ENCODE data around the gene CDSN. TPM values are rescaled to one million over a fixed set of nuclear protein-coding genes. Genes with fewer than 3 reads are reported as not detected.
A peak's percentile ranks its signal among the peaks of the same experiment; 100 is the strongest.
"Not testable (repeated sequence)": the region's sequence is repeated elsewhere in the genome, so short reads cannot be mapped to it uniquely, and the experiment has no call there.

CDSN gene
- total RNA-seq, 2 experiments from 2014 or later: not detected

GRCh38 chr6:31079656-31080261, 40.5 kb downstream of the CDSN start:
- Mint-ChIP-seq H3K27me3 (peaks cover 12% of the 10 kb centered on the region), H3K27ac (no peak overlapping the region), H3K9me3 (no peaks in the 10 kb centered on the region), H3K4me1 (peaks cover 5% of the 10 kb centered on the region), H3K4me3 (peak overlapping the region; percentile 44), H3K36me3 (no peaks in the 10 kb centered on the region)
- POLR2A ChIA-PET: interaction anchor here (0.6 to 1.9 kb wide), 3 partner anchors 15 to 316 kb away, joined by 3 to 13 read pairs (median 8); partner anchors contain the start of gene VARS2
- peak; percentile 85 for ATAC-seq (ENCODE audit: low read depth)
- DNase-seq: peak; percentile 66

GRCh38 chr6:31076611-31077010, 43.6 kb downstream of the CDSN start:
- no peak for DNase-seq
- no peaks in the 10 kb centered on the region for H3K36me3 Mint-ChIP-seq
- POLR2A ChIA-PET: no interaction called here
- peaks cover 8% of the 10 kb centered on the region for H3K27me3 Mint-ChIP-seq
- ATAC-seq (ENCODE audit: low read depth): no peak
- H3K27ac Mint-ChIP-seq: no peak overlapping the region
- peaks cover 3% of the 10 kb centered on the region for H3K4me1 Mint-ChIP-seq
- no peak overlapping the region for H3K4me3 Mint-ChIP-seq
- no peaks in the 10 kb centered on the region for H3K9me3 Mint-ChIP-seq

GRCh38 chr6:31075528-31075927, 44.7 kb downstream of the CDSN start:
- Mint-ChIP-seq H3K36me3 (no peaks in the 10 kb centered on the region), H3K4me1 (peaks cover 3% of the 10 kb centered on the region), H3K27me3 (peaks cover 2% of the 10 kb centered on the region), H3K4me3 (no peak overlapping the region), H3K27ac (no peak overlapping the region), H3K9me3 (no peaks in the 10 kb centered on the region)
- POLR2A ChIA-PET: no interaction called here
- no peak for ATAC-seq (ENCODE audit: low read depth)
- no peak for DNase-seq

GRCh38 chr6:31074401-31074800, 45.8 kb downstream of the CDSN start:
- Mint-ChIP-seq H3K4me1 (peaks cover 2% of the 10 kb centered on the region), H3K9me3 (no peaks in the 10 kb centered on the region), H3K36me3 (no peaks in the 10 kb centered on the region), H3K27ac (no peak overlapping the region), H3K4me3 (no peak overlapping the region), H3K27me3 (no peaks in the 10 kb centered on the region)
- ATAC-seq (ENCODE audit: low read depth): no peak
- no peak for DNase-seq
- POLR2A ChIA-PET: no interaction called here

- Mint-ChIP-seq H3K27me3 (no peaks in the 10 kb centered on the region), H3K36me3 (no peaks in the 10 kb centered on the region), H3K4me3 (no peak overlapping the region), H3K27ac (no peak overlapping the region), H3K4me1 (no peaks in the 10 kb centered on the region), H3K9me3 (no peaks in the 10 kb centered on the region)
- POLR2A ChIA-PET: no interaction called here
- no peak for DNase-seq
- peak; percentile 37 for ATAC-seq (ENCODE audit: low read depth)
Measured at GRCh38 chr6:31070711-31071197, 49.5 kb downstream of the CDSN start.

- no peaks in the 10 kb centered on the region for H3K9me3 Mint-ChIP-seq
- POLR2A ChIA-PET: no interaction called here
- H3K4me1 Mint-ChIP-seq: no peaks in the 10 kb centered on the region
- no peaks in the 10 kb centered on the region for H3K36me3 Mint-ChIP-seq
- ATAC-seq (ENCODE audit: low read depth): peak; percentile 92
- no peak overlapping the region for H3K4me3 Mint-ChIP-seq
- peak; percentile 76 for DNase-seq
- H3K27ac Mint-ChIP-seq: no peak overlapping the region
- H3K27me3 Mint-ChIP-seq: no peaks in the 10 kb centered on the region
Measured at GRCh38 chr6:31068669-31069340, 51.4 kb downstream of the CDSN start.

- H3K27ac Mint-ChIP-seq; POLR2A ChIA-PET; ATAC-seq (ENCODE audit: low read depth); DNase-seq; H3K36me3 Mint-ChIP-seq; H3K9me3 Mint-ChIP-seq; H3K27me3 Mint-ChIP-seq; H3K4me1 Mint-ChIP-seq; H3K4me3 Mint-ChIP-seq: not testable (repeated sequence)
Measured at GRCh38 chr6:31067891-31068668, 52.2 kb downstream of the CDSN start.

GRCh38 chr6:31067028-31067427, 53.2 kb downstream of the CDSN start:
- H3K27ac Mint-ChIP-seq; H3K27me3 Mint-ChIP-seq; H3K4me3 Mint-ChIP-seq; ATAC-seq (ENCODE audit: low read depth); POLR2A ChIA-PET; H3K9me3 Mint-ChIP-seq; H3K4me1 Mint-ChIP-seq; H3K36me3 Mint-ChIP-seq; DNase-seq: not testable (repeated sequence)

GRCh38 chr6:31065556-31065955, 54.7 kb downstream of the CDSN start:
- Mint-ChIP-seq H3K4me3 (no peak overlapping the region), H3K36me3 (no peaks in the 10 kb centered on the region), H3K27ac (no peak overlapping the region), H3K4me1 (no peaks in the 10 kb centered on the region), H3K27me3 (peaks cover 3% of the 10 kb centered on the region), H3K9me3 (no peaks in the 10 kb centered on the region)
- ATAC-seq (ENCODE audit: low read depth): no peak
- POLR2A ChIA-PET: no interaction called here
- DNase-seq: no peak

Other genes starting within 250 kb of the CDSN start
- 10 to 100 TPM; 10.9 to 11.3 TPM for gene DDR1, start 235.9 kb downstream of the CDSN start, total RNA-seq
- gene GTF2H4, start 212.2 kb downstream of the CDSN start, total RNA-seq: 10 to 100 TPM; 26.7 to 36.2 TPM
- 10 to 100 TPM; 38.0 to 43.1 TPM for gene VARS2, start 206.2 kb downstream of the CDSN start, total RNA-seq
- gene SFTA2, start 188.3 kb downstream of the CDSN start, total RNA-seq: not detected
- not detected for gene MUCL3, start 179.5 kb downstream of the CDSN start, total RNA-seq
- gene MUC21, start 136.7 kb downstream of the CDSN start, total RNA-seq: not detected
- not detected for gene MUC22, start 110.0 kb downstream of the CDSN start, total RNA-seq
- gene C6orf15, start 7.9 kb downstream of the CDSN start, total RNA-seq: not detected
- not detected for gene PSORS1C1, start 5.6 kb downstream of the CDSN start, total RNA-seq
- not detected for gene PSORS1C2, start 18.6 kb upstream of the CDSN start, total RNA-seq
- gene CCHCR1, start 37.4 kb upstream of the CDSN start, total RNA-seq: 10 to 100 TPM; 52.5 to 57.7 TPM
- 10 to 100 TPM; 81.0 to 83.3 TPM for gene TCF19, start 38.1 kb upstream of the CDSN start, total RNA-seq
- gene POU5F1, start 50.2 kb upstream of the CDSN start, total RNA-seq: under 1 TPM; 0.22 to 0.34 TPM
- 1,000 to 10,000 TPM; 1,328 to 1,360 TPM for gene HLA-C, start 151.6 kb upstream of the CDSN start, total RNA-seq
- gene HLA-B, start 236.7 kb upstream of the CDSN start, total RNA-seq: 1,000 to 10,000 TPM; 5,415 to 5,542 TPM

Measured in activated naive CD8-positive, alpha-beta T cell treated with anti-CD3 and anti-CD28 coated beads, Interleukin-2, amount 10 ng/mL, durations not matched to agents 7 days and 5 days (primary cell).